HFFc6 (cell line): ENCODE data around the gene UBA1. TPM values are rescaled to one million over a fixed set of nuclear protein-coding genes. Genes with fewer than 3 reads are reported as not detected.

Experiments used
- DNase-seq: peaks from one replicate; pipeline ENCODE4 v3.0.0-alpha.2; 2018
- H3K27ac Mint-ChIP-seq: 2 replicates; pipeline ENCODE4 v1.8.0; 2020; ENCODE audit warnings: mild to moderate bottlenecking, mixed read lengths
- H3K27me3 Mint-ChIP-seq: 2 replicates; pipeline ENCODE4 v1.8.0; 2021; ENCODE audit warnings: mild to moderate bottlenecking, moderate library complexity, mixed read lengths; ENCODE audit not compliant: insufficient read depth
- H3K36me3 Mint-ChIP-seq: 2 replicates; pipeline ENCODE4 v1.8.0; 2021; ENCODE audit warnings: low read depth, mixed read lengths
- H3K4me1 Mint-ChIP-seq: 2 replicates; pipeline ENCODE4 v1.8.0; 2020; ENCODE audit warnings: low read depth, mixed read lengths
- H3K4me3 Mint-ChIP-seq: 2 replicates; pipeline ENCODE4 v1.8.0; 2020; ENCODE audit warnings: mild to moderate bottlenecking, moderate library complexity, mixed read lengths
- H3K9me3 Mint-ChIP-seq: 2 replicates; pipeline ENCODE4 v1.8.0; 2020; ENCODE audit warnings: mild to moderate bottlenecking, mixed read lengths
- total RNA-seq, 6 experiments: library from RNA; stranded (reverse); fragmentation: NEBNext Ultra II Directional; extraction: Animal tissue kit (Norgen Biotek cat#: 25700); gene quantifications; 2 replicates in 1 of 6; 3 replicates in 5 of 6; pipeline ENCODE4 v1.2.3, GENCODE V29; 2021
- TF ChIP-seq, protein P1 (sequence below): fragments of 200-600 bp; sonication (generic); IDR thresholded peaks from 2 replicates; pipeline ENCODE4 v1.5.0; 2021; ENCODE audit warnings: antibody characterized with exemption, mild to moderate bottlenecking

The UBA1 gene
- total RNA-seq, 6 experiments from 2014 or later: 268 to 291 (median 282) TPM

- H3K27ac Mint-ChIP-seq: no peak overlapping the region
- H3K4me3 Mint-ChIP-seq: no peak overlapping the region
- H3K9me3 Mint-ChIP-seq: no peaks in the 10 kb centered on the region
- DNase-seq: no peak
- peaks cover 1% of the 10 kb centered on the region for H3K27me3 Mint-ChIP-seq
- H3K36me3 Mint-ChIP-seq: peaks cover 5% of the 10 kb centered on the region; the same call in 1 of the 2 replicates
- peaks cover 13% of the 10 kb centered on the region for H3K4me1 Mint-ChIP-seq
- TF ChIP-seq, protein P1, sequence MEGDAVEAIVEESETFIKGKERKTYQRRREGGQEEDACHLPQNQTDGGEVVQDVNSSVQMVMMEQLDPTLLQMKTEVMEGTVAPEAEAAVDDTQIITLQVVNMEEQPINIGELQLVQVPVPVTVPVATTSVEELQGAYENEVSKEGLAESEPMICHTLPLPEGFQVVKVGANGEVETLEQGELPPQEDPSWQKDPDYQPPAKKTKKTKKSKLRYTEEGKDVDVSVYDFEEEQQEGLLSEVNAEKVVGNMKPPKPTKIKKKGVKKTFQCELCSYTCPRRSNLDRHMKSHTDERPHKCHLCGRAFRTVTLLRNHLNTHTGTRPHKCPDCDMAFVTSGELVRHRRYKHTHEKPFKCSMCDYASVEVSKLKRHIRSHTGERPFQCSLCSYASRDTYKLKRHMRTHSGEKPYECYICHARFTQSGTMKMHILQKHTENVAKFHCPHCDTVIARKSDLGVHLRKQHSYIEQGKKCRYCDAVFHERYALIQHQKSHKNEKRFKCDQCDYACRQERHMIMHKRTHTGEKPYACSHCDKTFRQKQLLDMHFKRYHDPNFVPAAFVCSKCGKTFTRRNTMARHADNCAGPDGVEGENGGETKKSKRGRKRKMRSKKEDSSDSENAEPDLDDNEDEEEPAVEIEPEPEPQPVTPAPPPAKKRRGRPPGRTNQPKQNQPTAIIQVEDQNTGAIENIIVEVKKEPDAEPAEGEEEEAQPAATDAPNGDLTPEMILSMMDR: no peak
These were observed 18.0 kb upstream of the UBA1 start for GRCh38 chrX:47175588-47175980.

DNA sequence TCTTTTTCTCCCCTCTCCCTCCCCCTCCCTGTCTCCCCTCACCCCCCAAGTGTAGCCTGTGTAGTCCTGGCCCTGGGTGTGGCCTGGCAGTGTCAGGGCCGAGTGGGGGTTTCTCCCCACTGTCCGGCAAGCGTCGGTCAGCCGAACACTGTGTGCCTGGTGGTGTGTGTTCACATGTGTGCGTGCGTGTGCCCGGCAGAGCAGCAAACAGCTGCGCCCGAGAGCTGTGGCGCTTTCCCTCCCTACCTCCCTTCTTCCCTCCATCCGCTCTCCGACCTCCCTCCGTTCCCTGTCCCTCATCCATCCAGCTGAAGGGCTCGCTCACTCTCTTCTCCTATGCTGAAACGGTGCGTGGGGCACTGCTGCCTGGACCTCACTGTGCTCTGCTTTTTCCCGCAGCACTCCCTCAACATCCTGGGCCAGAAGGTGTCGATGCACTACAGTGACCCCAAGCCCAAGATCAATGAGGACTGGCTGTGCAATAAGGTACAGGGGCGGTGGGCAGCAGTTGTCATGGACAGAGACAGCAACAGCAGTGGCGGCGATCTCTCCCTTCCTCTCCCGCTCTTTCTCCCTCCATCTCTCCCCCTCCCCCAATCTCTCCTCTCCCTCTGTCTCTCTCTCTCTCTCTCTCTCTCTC, 17.4 kb upstream of the UBA1 start:
- Mint-ChIP-seq H3K36me3 (peaks cover 5% of the 10 kb centered on the region; the same call in 1 of the 2 replicates), H3K4me3 (no peak overlapping the region), H3K27me3 (peaks cover 1% of the 10 kb centered on the region), H3K27ac (peak overlapping the region; percentile 24; the same call in 1 of the 2 replicates), H3K9me3 (no peaks in the 10 kb centered on the region), H3K4me1 (peaks cover 13% of the 10 kb centered on the region)
- TF ChIP-seq, protein P1: no peak
- DNase-seq: no peak

DNA sequence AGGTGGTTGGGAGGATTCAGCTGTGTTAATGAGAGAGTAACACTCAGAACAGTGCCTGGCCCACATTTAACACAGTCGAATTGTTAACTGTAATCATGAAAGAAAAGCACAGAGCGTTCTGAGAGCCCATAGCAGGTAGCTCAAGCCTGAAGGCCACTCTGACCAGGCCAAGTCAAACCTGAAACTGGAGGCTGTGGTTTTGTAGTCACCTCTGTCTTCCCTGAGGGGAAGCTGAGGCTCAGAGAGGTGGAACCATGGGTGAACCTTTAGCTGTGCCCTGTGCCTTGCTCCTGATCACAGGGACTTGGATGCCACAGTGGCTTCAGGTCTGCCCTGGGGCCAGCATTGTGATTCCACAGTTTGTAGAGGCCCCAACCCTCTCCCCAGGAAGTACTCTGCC, 16.6 kb upstream of the UBA1 start:
- Mint-ChIP-seq H3K27ac (no peak overlapping the region), H3K36me3 (peaks cover 5% of the 10 kb centered on the region; the same call in 1 of the 2 replicates), H3K9me3 (no peaks in the 10 kb centered on the region), H3K4me1 (peaks cover 13% of the 10 kb centered on the region), H3K27me3 (peaks cover 1% of the 10 kb centered on the region), H3K4me3 (no peak overlapping the region)
- DNase-seq: no peak
- TF ChIP-seq, protein P1: no peak

GRCh38 chrX:47178337-47178736, 15.3 kb upstream of the UBA1 start:
- TF ChIP-seq, protein P1: no peak
- H3K4me3 Mint-ChIP-seq: no peak overlapping the region
- peaks cover 13% of the 10 kb centered on the region for H3K4me1 Mint-ChIP-seq
- H3K9me3 Mint-ChIP-seq: no peaks in the 10 kb centered on the region
- DNase-seq: no peak
- H3K27ac Mint-ChIP-seq: peak overlapping the region; percentile 92
- H3K27me3 Mint-ChIP-seq: peaks cover 3% of the 10 kb centered on the region
- H3K36me3 Mint-ChIP-seq: peaks cover 5% of the 10 kb centered on the region; the same call in 1 of the 2 replicates

GRCh38 chrX:47179221-47179927, 14.3 kb upstream of the UBA1 start:
- Mint-ChIP-seq H3K27me3 (peaks cover 2% of the 10 kb centered on the region), H3K4me3 (no peak overlapping the region), H3K27ac (peak overlapping the region; percentile 92), H3K4me1 (peaks cover 13% of the 10 kb centered on the region), H3K36me3 (peaks cover 5% of the 10 kb centered on the region; the same call in 1 of the 2 replicates), H3K9me3 (no peaks in the 10 kb centered on the region)
- TF ChIP-seq, protein P1: no peak
- DNase-seq: peak; percentile 66
